Measurements from ENCODE around the gene XAB2.

XAB2 gene

GRCh38 chr19:7575434-7576040, 53.8 kb downstream of the XAB2 start:
- DNase-seq, result no peak

GRCh38 chr19:7570761-7571160, 58.6 kb downstream of the XAB2 start:
- no peak for DNase-seq
